Activated T-cell treated with anti-CD3 and anti-CD28 coated beads, Interleukin-2, amount 50 U/mL, for 24 hours (primary cell): ENCODE data around the gene CCDC12.

Experiments
- DNase-seq: peaks from one replicate; pipeline ENCODE4 v3.0.0-alpha.2; 2020
- H3K27ac Mint-ChIP-seq: 2 replicates; pipeline ENCODE4 v1.8.0; 2020; ENCODE audit warnings: mild to moderate bottlenecking, mixed read lengths
- H3K27me3 Mint-ChIP-seq: 2 replicates; pipeline ENCODE4 v1.8.0; 2020; ENCODE audit warnings: mixed read lengths
- H3K36me3 Mint-ChIP-seq: 2 replicates; pipeline ENCODE4 v1.8.0; 2020; ENCODE audit warnings: low read depth, mixed read lengths
- H3K4me1 Mint-ChIP-seq: 2 replicates; pipeline ENCODE4 v1.8.0; 2020; ENCODE audit warnings: low read depth, mixed read lengths
- H3K4me3 Mint-ChIP-seq: 2 replicates; pipeline ENCODE4 v1.8.0; 2020; ENCODE audit warnings: mild to moderate bottlenecking, moderate library complexity, mixed read lengths
- H3K9me3 Mint-ChIP-seq: 2 replicates; pipeline ENCODE4 v1.8.0; 2020; ENCODE audit warnings: mixed read lengths

The CCDC12 gene

GRCh38 chr3:46929324-46929723, 47.2 kb downstream of the CCDC12 start:
- H3K36me3 Mint-ChIP-seq, result peaks cover 87% of the 10 kb centered on the region
- H3K9me3 Mint-ChIP-seq, result no peaks in the 10 kb centered on the region
- peak overlapping the region; percentile 74 for H3K27ac Mint-ChIP-seq
- H3K27me3 Mint-ChIP-seq, result no peaks in the 10 kb centered on the region
- peaks cover 74% of the 10 kb centered on the region for H3K4me1 Mint-ChIP-seq
- no peak for DNase-seq
- no peak overlapping the region for H3K4me3 Mint-ChIP-seq

- Mint-ChIP-seq H3K27me3 (no peaks in the 10 kb centered on the region), H3K27ac (peak overlapping the region; percentile 10), H3K36me3 (peaks cover 89% of the 10 kb centered on the region), H3K4me3 (no peak overlapping the region), H3K9me3 (no peaks in the 10 kb centered on the region), H3K4me1 (peaks cover 66% of the 10 kb centered on the region)
- DNase-seq, result no peak
Observed at GRCh38 chr3:46928282-46928681, 48.3 kb downstream of the CCDC12 start.

GRCh38 chr3:46927718-46928073, 48.8 kb downstream of the CCDC12 start:
- DNase-seq, result no peak
- H3K27me3 Mint-ChIP-seq, result no peaks in the 10 kb centered on the region
- peaks cover 61% of the 10 kb centered on the region for H3K4me1 Mint-ChIP-seq
- no peaks in the 10 kb centered on the region for H3K9me3 Mint-ChIP-seq
- H3K36me3 Mint-ChIP-seq, result peaks cover 94% of the 10 kb centered on the region
- no peak overlapping the region for H3K4me3 Mint-ChIP-seq
- peak overlapping the region; percentile 88 for H3K27ac Mint-ChIP-seq

- DNase-seq, result no peak
- no peaks in the 10 kb centered on the region for H3K27me3 Mint-ChIP-seq
- H3K36me3 Mint-ChIP-seq, result peaks cover 94% of the 10 kb centered on the region
- no peaks in the 10 kb centered on the region for H3K9me3 Mint-ChIP-seq
- H3K27ac Mint-ChIP-seq, result peak overlapping the region; percentile 88
- peaks cover 55% of the 10 kb centered on the region for H3K4me1 Mint-ChIP-seq
- H3K4me3 Mint-ChIP-seq, result peak overlapping the region; percentile 19
Observed at GRCh38 chr3:46926871-46927717, 49.5 kb downstream of the CCDC12 start.

GRCh38 chr3:46926447-46926846, 50.1 kb downstream of the CCDC12 start:
- Mint-ChIP-seq H3K36me3 (peaks cover 94% of the 10 kb centered on the region), H3K9me3 (no peaks in the 10 kb centered on the region), H3K27me3 (no peaks in the 10 kb centered on the region), H3K4me3 (no peak overlapping the region), H3K27ac (peak overlapping the region; percentile 88), H3K4me1 (peaks cover 49% of the 10 kb centered on the region)
- DNase-seq, result no peak

GRCh38 chr3:46926039-46926438, 50.5 kb downstream of the CCDC12 start:
- Mint-ChIP-seq H3K27ac (peak overlapping the region; percentile 81), H3K9me3 (no peaks in the 10 kb centered on the region), H3K4me3 (no peak overlapping the region), H3K36me3 (peaks cover 94% of the 10 kb centered on the region), H3K27me3 (no peaks in the 10 kb centered on the region), H3K4me1 (peaks cover 44% of the 10 kb centered on the region)
- DNase-seq, result no peak

GRCh38 chr3:46925585-46925934, 51.0 kb downstream of the CCDC12 start:
- H3K9me3 Mint-ChIP-seq, result no peaks in the 10 kb centered on the region
- peaks cover 40% of the 10 kb centered on the region for H3K4me1 Mint-ChIP-seq
- DNase-seq, result no peak
- H3K36me3 Mint-ChIP-seq, result peaks cover 94% of the 10 kb centered on the region
- H3K27ac Mint-ChIP-seq, result peak overlapping the region; percentile 81
- H3K27me3 Mint-ChIP-seq, result no peaks in the 10 kb centered on the region
- H3K4me3 Mint-ChIP-seq, result no peak overlapping the region

- H3K36me3 Mint-ChIP-seq, result peaks cover 94% of the 10 kb centered on the region
- H3K27me3 Mint-ChIP-seq, result no peaks in the 10 kb centered on the region
- H3K4me3 Mint-ChIP-seq, result no peak overlapping the region
- H3K9me3 Mint-ChIP-seq, result no peaks in the 10 kb centered on the region
- peak overlapping the region; percentile 81 for H3K27ac Mint-ChIP-seq
- DNase-seq, result no peak
- peaks cover 35% of the 10 kb centered on the region for H3K4me1 Mint-ChIP-seq
Observed at GRCh38 chr3:46924921-46925584, 51.5 kb downstream of the CCDC12 start.

- H3K36me3 Mint-ChIP-seq, result peaks cover 96% of the 10 kb centered on the region
- H3K9me3 Mint-ChIP-seq, result no peaks in the 10 kb centered on the region
- peak; percentile 63 for DNase-seq
- no peak overlapping the region for H3K4me3 Mint-ChIP-seq
- peak overlapping the region; percentile 75 for H3K27ac Mint-ChIP-seq
- H3K27me3 Mint-ChIP-seq, result no peaks in the 10 kb centered on the region
- H3K4me1 Mint-ChIP-seq, result peaks cover 25% of the 10 kb centered on the region
Observed at GRCh38 chr3:46923559-46924350, 52.8 kb downstream of the CCDC12 start.

GRCh38 chr3:46922871-46923558, 53.5 kb downstream of the CCDC12 start:
- no peak for DNase-seq
- H3K4me3 Mint-ChIP-seq, result no peak overlapping the region

GRCh38 chr3:46922426-46922825, 54.1 kb downstream of the CCDC12 start:
- Mint-ChIP-seq H3K4me3 (no peak overlapping the region), H3K27ac (peak overlapping the region; percentile 47), H3K9me3 (no peaks in the 10 kb centered on the region), H3K4me1 (peaks cover 13% of the 10 kb centered on the region), H3K27me3 (no peaks in the 10 kb centered on the region), H3K36me3 (peaks cover 96% of the 10 kb centered on the region)
- DNase-seq, result no peak

More at GRCh38 chr3:46922871-46923558, 53.5 kb downstream of the CCDC12 start:
- Mint-ChIP-seq H3K27me3 (no peaks in the 10 kb centered on the region), H3K36me3 (peaks cover 96% of the 10 kb centered on the region), H3K4me1 (peaks cover 18% of the 10 kb centered on the region), H3K9me3 (no peaks in the 10 kb centered on the region), H3K27ac (peak overlapping the region; percentile 75)

GRCh38 chr3:46921871-46922271, 54.7 kb downstream of the CCDC12 start:
- Mint-ChIP-seq H3K27me3 (no peaks in the 10 kb centered on the region), H3K4me3 (no peak overlapping the region), H3K36me3 (peaks cover 96% of the 10 kb centered on the region)

GRCh38 chr3:46921041-46921440, 55.5 kb downstream of the CCDC12 start:
- Mint-ChIP-seq H3K27me3 (no peaks in the 10 kb centered on the region), H3K9me3 (no peaks in the 10 kb centered on the region), H3K4me3 (no peak overlapping the region), H3K4me1 (peaks cover 10% of the 10 kb centered on the region), H3K27ac (no peak overlapping the region), H3K36me3 (peaks cover 98% of the 10 kb centered on the region)
- DNase-seq, result no peak

More at GRCh38 chr3:46921871-46922271, 54.7 kb downstream of the CCDC12 start:
- no peak overlapping the region for H3K27ac Mint-ChIP-seq
- H3K9me3 Mint-ChIP-seq, result no peaks in the 10 kb centered on the region
- DNase-seq, result no peak
- peaks cover 11% of the 10 kb centered on the region for H3K4me1 Mint-ChIP-seq

GRCh38 chr3:46918634-46919033, 57.9 kb downstream of the CCDC12 start:
- peaks cover 90% of the 10 kb centered on the region for H3K36me3 Mint-ChIP-seq
- no peak overlapping the region for H3K4me3 Mint-ChIP-seq
- peaks cover 23% of the 10 kb centered on the region for H3K4me1 Mint-ChIP-seq
- no peaks in the 10 kb centered on the region for H3K9me3 Mint-ChIP-seq
- H3K27ac Mint-ChIP-seq, result no peak overlapping the region
- no peaks in the 10 kb centered on the region for H3K27me3 Mint-ChIP-seq
- no peak for DNase-seq
